ENCODE results near the gene AHCYL1. TPM values are rescaled to one million over a fixed set of nuclear protein-coding genes. Genes with fewer than 3 reads are reported as not detected.

AHCYL1 gene
- total RNA-seq, 1 donor from 2014 or later = 65.5 TPM

DNA sequence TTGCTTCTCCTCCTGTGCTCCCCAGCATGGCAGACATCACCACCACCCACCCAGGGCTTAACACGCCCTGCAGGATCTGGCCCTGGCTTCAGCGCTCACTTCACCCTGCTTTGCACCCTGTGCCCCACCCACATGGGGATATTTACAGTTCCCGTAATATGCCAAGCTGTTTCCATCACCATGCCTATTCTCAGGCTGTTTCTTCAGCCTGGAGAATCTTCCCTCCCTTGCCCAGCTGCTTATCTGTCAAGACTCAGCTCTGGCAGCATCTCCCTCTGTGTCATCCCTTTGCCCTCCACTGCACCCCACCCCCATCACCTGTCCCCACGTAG lies 3.6 kb upstream of the AHCYL1 start:
- Histone ChIP-seq H2AFZ (replicated peaks) (no peak overlapping the region), H3K4me3 (no peak overlapping the region), H3K4me2 (no peak overlapping the region), H3K27ac (no peak overlapping the region), H3F3A (ENCODE audit: low read depth) (peaks cover 5% of the 10 kb centered on the region), H3K79me2 (ENCODE audit: low read depth) (peaks cover 13% of the 10 kb centered on the region), H3K27me3 (no peaks in the 10 kb centered on the region), H4K20me1 (ENCODE audit: low read depth) (peaks cover 10% of the 10 kb centered on the region), H3K4me1 (peaks cover 11% of the 10 kb centered on the region), H3K9me3 (ENCODE audit: low read depth) (no peaks in the 10 kb centered on the region), H3K36me3 (no peaks in the 10 kb centered on the region), H3K9ac (no peak overlapping the region)
- Mint-ChIP-seq H3K36me3 (no peaks in the 10 kb centered on the region), H3K4me1 (peaks cover 19% of the 10 kb centered on the region), H3K27me3 (ENCODE audit: insufficient read depth, low read depth) (peaks cover 9% of the 10 kb centered on the region), H3K9me3 (no peaks in the 10 kb centered on the region), H3K4me3 (no peak overlapping the region), H3K27ac (no peak overlapping the region)
- no peak for DNase-seq (ENCODE audit: low spot score)
- TF ChIP-seq EZH2phosphoT487 (IDR thresholded peaks at IDR 0.05) = no peak
- TF ChIP-seq CTCF (IDR thresholded peaks at IDR 0.05) = no peak
- no peak for TF ChIP-seq EZH2 (IDR thresholded peaks at IDR 0.05)

DNA sequence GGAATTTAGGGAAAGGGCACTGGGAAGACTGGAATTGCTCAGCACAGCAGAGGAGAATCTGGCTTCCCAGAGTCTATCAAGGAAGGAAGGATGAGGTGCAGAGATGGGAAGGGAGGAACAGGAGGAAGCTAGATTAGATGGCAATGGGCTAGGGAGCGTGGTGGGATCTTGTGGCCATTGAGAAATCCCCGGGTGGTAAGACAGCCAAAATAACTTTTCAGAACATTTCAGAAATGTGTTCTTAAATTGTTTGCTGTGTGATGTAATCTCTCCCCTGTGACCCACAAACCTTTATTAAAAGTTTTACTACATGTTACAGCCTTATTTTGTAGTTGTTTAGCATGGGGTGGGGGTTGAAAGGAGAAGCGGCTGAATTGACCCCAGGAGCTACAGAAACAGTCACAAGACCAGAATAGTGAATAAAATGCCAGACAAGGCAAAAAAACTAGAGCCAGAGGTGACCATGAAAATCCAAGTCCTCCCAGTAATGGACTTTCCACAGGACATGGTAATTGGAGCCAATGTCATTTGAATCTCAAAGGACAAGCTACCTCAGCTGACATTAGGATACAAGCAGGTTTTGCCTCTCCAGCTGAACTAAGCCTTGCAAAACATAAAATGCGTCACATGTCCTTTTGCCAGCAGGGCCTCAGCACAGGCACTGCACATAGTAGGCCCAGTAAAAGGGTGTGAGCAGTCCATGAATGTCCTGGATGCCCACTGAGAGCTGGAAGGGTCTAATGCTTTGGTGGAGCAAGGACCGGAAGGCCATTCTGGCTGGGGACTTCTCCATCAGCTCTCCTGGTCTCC lies 980 bp upstream of the AHCYL1 start:
- TF ChIP-seq CTCF (IDR thresholded peaks at IDR 0.05) (no peak), EZH2phosphoT487 (IDR thresholded peaks at IDR 0.05) (no peak)
- peak overlapping the region; percentile 86 for H3K27ac Mint-ChIP-seq
- peaks cover 20% of the 10 kb centered on the region for H3K4me1 ChIP-seq
- H3K9me3 ChIP-seq (ENCODE audit: low read depth) = no peaks in the 10 kb centered on the region
- H3K4me3 ChIP-seq = no peak overlapping the region
- H3K36me3 Mint-ChIP-seq = peaks cover 12% of the 10 kb centered on the region
- no peak overlapping the region for H3K9ac ChIP-seq
- peak overlapping the region; percentile 93 for H2AFZ ChIP-seq (replicated peaks)
- peak overlapping the region; percentile 37 for H3K4me2 ChIP-seq
- peak overlapping the region; percentile 98 for H3K4me3 Mint-ChIP-seq
- no peaks in the 10 kb centered on the region for H3K36me3 ChIP-seq
- peaks cover 4% of the 10 kb centered on the region for H3K9me3 Mint-ChIP-seq
- H4K20me1 ChIP-seq (ENCODE audit: low read depth) = peaks cover 35% of the 10 kb centered on the region
- peaks cover 37% of the 10 kb centered on the region for H3K4me1 Mint-ChIP-seq
- H3K27me3 ChIP-seq = no peaks in the 10 kb centered on the region
- no peak for DNase-seq (ENCODE audit: low spot score)
- H3K27ac ChIP-seq = no peak overlapping the region
- peaks cover 9% of the 10 kb centered on the region for H3K27me3 Mint-ChIP-seq (ENCODE audit: insufficient read depth, low read depth)
- peaks cover 12% of the 10 kb centered on the region for H3F3A ChIP-seq (ENCODE audit: low read depth)
- peaks cover 39% of the 10 kb centered on the region for H3K79me2 ChIP-seq (ENCODE audit: low read depth)

GRCh38 chr1:109984190-109984455 lies 442 bp upstream of the AHCYL1 start:
- H3K36me3 Mint-ChIP-seq = peaks cover 16% of the 10 kb centered on the region
- Histone ChIP-seq H3K27me3 (no peaks in the 10 kb centered on the region), H3F3A (ENCODE audit: low read depth) (peaks cover 12% of the 10 kb centered on the region), H3K4me1 (peaks cover 20% of the 10 kb centered on the region), H3K9ac (no peak overlapping the region), H3K4me2 (peak overlapping the region; percentile 37), H2AFZ (replicated peaks) (peak overlapping the region; percentile 93), H3K36me3 (no peaks in the 10 kb centered on the region), H3K9me3 (ENCODE audit: low read depth) (no peaks in the 10 kb centered on the region), H4K20me1 (ENCODE audit: low read depth) (peaks cover 40% of the 10 kb centered on the region), H3K79me2 (ENCODE audit: low read depth) (peaks cover 45% of the 10 kb centered on the region), H3K4me3 (no peak overlapping the region), H3K27ac (no peak overlapping the region)
- peak overlapping the region; percentile 86 for H3K27ac Mint-ChIP-seq
- peak overlapping the region; percentile 98 for H3K4me3 Mint-ChIP-seq
- peaks cover 37% of the 10 kb centered on the region for H3K4me1 Mint-ChIP-seq
- H3K9me3 Mint-ChIP-seq = peaks cover 9% of the 10 kb centered on the region
- DNase-seq (ENCODE audit: low spot score) = no peak
- peaks cover 9% of the 10 kb centered on the region for H3K27me3 Mint-ChIP-seq (ENCODE audit: insufficient read depth, low read depth)
- TF ChIP-seq EZH2 (IDR thresholded peaks at IDR 0.05) (no peak), EZH2phosphoT487 (IDR thresholded peaks at IDR 0.05) (no peak)

Data from neural progenitor cell (in vitro differentiated cells).